Suppressor macrophage treated with lipopolysaccharide for 1 hour (primary cell): ENCODE measurements around the gene TTC28.
A peak's percentile ranks its signal among the peaks of the same experiment; 100 is the strongest.

Experiments used
- DNase-seq, 3 donors: peaks; one replicate each; pipeline ENCODE4 v3.0.0-alpha.2; 2020 to 2022

The TTC28 gene

DNA sequence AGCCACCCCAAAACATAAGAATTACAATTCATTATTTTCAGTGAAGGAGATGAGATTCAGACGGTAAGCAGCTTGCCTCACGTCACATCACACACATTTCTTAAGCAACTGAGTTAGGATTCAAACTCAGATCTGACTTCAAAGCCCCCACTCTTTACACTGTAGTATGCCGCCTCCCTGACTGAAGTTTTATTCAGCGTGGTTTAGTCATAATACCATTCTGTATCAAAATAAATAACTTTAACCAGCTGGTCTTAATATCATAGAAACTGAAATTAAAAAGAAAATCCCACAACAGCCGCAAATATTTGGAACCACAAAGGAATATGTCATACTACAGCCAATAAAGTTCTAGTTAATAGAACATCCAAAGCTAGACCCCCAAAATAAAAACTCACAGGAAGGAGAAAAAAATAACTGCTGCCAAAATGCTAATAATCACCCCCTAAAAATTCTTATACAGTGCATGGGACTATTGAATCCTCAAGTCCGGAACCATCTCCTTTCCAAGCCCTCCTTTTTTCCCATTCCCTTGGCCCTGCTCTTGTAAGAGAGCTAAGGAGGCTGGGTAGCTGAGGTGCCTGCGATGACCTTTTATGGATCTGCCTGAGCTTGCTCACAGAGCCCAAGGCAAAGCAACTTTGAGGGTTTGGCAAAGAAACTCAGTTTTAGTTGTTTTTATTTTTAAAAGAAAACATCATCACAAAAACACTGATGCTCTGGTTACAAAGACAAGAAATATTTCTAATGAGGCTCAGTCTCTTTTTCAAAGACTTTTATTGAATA, 334.5 kb downstream of the TTC28 start:
- no peak for DNase-seq

DNA sequence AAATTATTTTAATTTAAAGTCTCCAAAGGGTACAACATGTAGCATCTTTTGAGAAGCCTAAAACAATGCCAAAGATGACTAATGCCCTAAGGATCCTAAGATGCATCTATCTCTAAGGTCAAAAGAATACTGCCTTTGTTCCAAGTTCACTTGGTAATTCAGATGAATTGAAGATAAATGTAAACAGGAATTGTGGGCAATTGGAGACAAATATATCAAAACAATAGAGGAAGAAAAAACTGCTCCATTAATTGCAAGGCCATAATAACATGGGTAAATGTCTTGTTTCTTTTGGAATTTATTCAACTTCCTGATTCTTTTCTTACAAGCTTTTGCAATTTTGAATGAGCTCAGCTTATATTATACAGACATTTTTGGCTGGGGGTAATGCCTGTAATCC, 338.6 kb downstream of the TTC28 start:
- DNase-seq = no peak

DNA sequence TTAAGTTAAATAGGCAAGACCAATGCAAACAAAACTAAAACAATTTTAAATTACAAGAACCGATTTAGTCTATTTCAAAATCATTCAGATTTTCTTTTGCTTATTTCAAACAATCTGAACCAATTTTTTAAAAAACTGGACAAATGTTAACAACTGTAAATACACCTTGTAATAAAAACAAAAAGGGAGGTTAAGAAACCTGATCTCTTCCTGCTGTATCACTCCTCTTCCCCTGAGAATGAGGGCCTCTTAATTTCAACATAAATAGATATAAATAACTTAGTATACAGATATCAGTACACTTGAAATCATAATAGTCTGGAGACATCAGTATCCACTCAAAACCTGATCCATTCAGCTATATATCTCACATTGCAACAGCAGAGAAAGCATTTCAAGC, 346.6 kb downstream of the TTC28 start:
- DNase-seq = no peak

DNA sequence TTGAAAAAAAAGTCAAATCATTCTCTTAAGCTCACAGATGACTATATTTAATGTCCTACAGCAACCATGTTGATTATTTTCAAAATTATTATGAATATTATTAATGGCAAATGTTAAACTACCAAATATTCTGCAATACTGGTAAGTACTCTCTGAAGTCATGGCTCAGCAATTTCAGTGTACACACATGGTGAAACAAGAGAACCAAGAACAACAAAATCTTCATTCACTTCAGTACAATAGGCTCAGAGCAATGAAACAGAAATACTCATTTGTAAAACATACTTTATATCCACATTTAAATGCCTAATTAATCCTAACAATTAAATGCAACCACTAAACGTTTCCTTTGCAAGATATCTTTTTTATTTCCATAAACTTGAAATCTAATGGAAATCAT, 347.2 kb downstream of the TTC28 start:
- no peak for DNase-seq

DNA sequence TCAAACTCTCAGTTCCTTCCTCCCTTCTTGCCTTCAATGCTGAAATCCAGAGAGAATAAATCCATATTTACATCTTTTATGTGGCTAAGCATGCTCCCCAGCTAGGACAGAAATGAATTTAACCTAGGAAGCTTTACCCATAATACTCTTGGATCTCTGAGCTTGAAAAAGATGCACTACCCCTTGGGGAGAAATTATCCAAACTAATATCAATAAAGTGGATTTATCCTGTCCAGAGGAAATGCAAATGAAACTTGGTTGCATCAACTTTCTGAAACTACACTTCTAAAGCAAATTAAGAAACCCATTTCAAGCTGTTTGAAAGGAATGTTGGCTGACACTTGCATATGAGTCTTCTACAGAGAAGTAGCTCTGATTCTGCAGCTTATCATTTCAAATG, 347.9 kb downstream of the TTC28 start:
- DNase-seq = no peak

DNA sequence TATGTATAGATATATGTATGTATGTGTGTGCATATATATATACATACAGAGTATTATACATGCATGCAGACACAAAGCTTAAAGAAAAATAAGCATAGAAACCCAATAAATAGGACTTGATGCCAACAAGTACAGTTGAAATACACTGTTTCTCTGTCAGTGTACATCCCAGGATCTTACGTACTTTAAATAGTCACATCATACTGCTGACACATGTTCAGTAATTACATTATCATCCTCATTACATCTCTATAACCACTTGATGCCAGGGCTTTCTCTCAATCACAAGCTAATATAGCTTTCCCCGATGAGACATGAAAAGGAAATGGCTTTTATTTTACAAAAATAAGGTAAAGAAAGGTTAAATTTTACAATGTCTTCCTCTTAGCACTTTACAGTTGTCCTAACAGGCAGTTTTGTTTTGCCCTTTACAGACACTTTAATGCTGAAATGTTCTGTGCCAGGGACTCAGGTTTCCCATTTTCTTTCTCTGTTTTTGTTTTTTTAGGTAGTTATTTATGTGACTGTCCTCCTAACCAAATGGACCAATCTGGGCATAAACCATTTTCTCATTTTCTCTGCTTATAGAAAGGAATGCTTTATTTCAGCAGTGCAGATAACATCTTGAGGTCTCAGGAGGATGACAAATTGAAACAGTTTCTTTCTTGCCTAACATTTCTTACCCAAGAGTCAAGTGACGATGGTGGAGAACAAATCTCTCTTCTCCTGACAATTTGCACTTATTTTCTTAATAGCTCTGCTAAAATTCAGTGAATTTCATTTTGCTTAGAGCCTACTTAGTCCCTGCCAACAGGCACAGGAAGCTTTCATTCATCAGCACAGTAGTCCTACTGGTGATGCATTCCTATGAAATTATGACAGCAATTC, 350.2 kb downstream of the TTC28 start:
- DNase-seq = no peak

DNA sequence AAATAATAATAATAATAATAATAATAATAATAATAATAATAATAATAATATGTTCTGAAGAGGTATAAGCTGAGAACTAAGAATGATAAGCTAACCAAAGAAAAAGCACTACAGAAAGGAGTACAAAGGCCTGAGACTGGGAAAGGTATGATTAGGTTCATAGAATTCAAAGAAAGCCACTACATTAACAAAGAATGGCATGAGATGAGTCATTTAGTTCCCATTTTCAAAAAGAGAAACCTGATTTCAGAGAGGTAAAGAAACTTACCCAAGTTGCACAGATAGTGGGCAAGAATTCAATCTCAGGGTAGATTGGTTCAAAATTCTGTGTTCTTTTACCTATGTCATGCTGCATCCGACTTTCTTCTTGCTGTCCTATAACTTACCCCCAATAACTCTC, 350.9 kb downstream of the TTC28 start:
- DNase-seq = no peak

DNA sequence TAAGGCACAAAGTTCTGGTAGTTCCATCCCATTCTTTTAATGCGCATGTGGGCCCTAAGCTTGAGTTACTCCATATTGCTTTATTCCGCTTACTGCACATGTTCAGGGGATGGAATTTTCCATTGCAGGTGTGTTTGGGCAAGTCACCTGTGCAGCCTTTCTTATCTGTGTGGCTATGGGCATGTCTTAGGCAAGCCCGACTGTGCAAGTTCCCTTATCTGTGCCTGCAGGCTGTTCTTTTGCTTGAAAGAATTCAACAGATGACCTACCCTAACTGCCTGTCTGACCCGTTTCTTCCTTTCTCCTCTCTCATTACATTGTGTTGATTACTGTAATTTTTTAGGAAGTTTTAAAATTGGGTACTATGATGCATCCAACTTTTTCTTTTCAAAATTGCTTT, 363.6 kb downstream of the TTC28 start:
- no peak for DNase-seq

DNA sequence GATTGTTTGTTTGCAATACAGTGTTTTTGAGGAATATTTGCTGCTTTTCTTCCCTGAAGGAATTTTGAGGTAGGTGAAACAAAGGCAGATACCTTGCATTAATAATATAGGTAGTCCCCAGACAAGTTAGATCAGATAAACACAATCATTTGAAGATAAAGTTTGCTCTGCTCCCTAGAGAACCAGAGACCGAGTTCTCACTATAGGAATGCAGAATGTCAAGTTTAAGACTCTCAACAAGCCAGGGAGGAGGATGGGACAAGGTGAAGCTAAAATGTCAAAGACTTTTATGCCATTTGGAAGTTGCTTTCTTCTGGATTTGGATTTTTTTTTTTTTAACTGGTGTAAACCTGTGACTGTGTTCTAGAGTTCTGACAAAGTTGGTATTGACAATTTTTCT, 364.7 kb downstream of the TTC28 start:
- DNase-seq = no peak

DNA sequence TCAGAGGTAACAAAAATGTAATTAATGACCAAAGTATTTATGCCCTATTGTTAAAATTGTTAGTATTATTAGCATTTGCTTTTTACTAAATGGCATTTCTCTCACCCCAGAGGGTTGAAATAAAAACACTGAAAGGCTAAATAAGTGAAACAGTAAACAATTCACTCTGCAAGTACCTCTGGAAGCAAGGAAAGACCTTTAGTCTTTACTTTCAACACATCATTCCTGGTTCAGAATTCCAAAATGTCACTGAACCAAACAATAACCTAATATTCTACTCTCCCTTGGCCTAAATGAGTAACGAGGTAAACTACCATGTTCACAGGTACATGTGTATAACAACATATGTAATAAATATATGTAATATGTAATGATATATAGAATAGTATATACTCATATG, 369.3 kb downstream of the TTC28 start:
- no peak for DNase-seq

DNA sequence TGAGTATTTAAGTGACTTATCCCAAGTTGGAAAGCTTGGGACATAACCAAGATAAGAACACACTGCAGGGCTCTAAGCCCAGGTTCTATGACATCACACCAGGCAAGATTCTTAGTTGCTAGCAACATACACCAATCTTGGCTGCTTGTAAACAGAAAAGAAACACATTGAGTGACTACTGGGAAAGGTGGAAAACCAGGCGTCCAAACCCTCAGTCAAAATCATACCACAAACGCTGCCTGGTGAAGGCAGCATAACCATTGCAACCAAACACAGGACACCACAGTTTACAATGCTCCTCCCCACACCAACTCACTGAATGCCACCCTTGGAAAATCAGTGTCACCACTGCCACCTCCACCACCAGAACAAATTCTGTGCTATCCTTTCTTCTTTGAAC, 379.9 kb downstream of the TTC28 start:
- DNase-seq = no peak

DNA sequence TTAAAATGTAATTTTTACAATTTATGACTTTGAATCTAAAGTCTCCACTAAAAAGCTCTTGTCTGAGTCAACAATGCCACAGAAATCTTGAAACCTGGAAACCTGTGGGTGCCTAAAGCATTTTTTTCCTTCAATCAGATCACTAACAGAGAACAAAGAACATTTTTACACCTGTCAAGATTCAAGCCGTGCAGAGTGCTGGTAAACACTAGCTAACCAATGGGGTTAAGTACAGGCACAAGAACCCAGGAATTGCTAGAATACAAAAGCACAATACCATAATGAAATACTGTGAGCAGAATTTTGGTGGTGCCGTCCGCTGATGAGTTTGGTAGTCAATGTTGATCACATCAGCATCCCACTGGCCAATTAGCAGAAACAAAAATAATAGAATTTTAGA, 380.3 kb downstream of the TTC28 start:
- DNase-seq = no peak

DNA sequence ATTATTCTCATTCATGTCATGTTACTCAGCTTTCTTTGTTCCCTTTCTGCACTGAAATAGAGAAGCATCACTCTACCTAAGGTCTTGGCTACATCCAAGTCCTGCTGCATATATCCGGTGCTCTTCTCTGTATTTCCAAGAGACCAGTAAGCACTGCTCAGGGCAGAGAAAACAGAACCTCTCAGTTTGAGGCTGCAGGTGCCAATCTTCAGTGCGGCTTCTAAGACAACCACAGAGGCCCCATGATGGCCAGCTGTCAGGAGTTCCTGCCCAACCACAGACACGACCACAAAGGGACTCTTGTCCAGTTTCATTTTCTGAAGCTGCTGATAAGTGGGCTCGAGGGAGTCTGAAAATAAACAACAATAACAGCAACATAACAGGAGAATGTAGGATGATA, 382.1 kb downstream of the TTC28 start:
- DNase-seq = peak in 1 of 3 donors; percentile 6

DNA sequence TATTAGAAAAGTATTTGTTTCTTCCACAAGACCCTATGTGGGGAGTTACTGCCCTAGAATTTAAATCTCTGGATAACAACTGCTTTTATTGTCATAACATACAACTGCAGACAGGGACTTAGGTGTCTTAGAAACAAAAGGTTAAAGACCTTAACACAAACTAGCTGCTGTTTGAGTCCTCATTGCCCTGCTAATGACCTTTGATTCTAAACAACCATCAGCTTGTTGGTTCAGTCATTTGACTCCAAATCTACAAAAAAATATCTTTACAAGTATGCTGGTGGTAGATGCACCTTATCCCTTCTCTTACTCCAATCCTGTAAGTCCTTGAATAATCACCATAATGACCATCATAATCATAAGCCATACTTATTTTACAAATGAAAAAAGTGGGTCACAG, 383.2 kb downstream of the TTC28 start:
- no peak for DNase-seq

DNA sequence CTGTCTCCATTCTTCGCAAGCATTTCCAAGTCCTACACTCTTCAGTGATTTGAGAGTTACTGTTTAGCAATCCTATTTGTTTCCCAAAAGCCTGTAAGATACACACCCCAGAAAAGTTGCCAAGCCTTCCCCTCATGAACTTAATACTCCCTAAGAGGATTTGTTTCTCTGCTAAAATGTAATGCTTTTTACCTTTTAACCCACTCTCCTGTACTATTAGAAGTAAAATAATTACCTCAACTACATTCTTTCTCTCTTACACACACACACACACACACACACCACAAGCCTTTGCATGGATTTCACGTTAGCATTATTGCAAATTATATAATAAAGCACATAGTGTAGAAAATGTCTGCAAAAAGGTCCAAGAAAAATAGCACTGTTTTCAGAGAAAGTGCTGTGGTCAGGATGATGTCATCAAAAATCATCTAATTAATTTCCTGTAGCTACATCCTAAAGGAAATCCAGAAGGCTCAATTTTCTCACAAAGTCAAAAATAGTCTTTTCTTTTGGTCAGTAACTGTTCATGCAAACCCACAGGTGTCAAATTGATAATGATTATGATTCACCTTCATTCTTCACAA, 396.5 kb downstream of the TTC28 start:
- DNase-seq = no peak

DNA sequence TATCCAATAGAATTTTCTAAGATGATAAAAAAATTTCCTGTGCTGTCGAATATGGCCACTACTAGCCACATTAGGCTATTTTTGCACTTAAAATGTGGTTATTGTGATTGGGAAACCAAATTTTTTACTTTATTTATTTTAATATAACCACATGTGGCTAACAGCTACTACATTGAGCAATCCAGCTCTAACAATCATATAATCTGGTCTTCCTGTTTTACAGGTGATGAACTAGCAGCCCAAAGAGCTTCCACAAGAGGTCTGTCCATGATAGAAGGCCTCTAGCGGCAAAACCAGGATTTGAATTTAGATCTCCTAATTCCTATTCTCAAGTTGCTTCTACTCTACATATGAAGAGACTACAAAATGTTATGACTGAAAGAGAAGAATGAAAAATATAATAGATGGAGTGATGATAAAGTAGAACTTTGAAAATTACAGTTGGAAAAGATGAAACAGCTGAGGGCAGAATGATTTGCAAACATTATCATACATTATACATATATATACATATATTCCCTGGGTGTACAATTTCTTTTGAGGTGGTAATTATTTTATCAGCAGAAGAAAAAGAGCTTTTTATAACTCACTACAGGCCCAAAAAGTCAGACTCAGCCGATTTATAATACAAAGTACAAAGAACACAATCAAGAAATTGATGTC, 397.1 kb downstream of the TTC28 start:
- no peak for DNase-seq

DNA sequence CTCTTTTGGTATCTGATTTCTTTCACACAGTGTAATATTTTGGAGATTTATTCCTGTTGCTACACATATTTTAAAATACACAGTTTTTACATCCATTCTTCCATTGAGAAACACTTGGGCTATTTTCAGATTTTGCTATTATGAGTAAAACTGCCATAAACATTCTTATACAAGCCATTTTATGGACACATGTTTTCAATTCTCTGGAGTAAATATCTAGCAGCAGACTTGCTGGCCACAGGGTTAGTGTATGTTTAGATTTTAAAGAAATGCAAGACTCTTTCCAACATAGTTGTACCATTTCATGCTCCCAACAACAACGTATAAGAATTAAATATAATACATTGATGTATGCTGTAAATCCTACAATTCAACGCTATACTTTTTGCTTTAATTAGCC, 399.8 kb downstream of the TTC28 start:
- DNase-seq = no peak

DNA sequence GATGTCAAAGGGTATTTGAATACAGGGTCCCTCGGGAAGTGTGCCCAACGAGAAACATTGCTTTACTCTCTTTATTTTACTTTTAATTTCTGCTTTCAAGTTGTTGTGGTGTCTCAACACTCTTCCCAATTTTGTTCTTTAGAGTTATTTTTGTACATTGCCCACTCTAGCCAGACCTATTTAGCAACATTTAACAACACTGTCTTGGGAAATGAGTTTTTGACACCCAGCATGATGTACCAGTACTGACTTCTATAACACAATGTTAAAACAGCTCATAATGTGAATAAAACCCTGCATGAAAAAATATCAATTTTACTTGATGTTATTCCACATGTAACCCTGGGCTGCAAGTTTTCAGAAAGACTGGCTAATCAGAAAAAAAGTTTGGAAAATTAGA, 410.4 kb downstream of the TTC28 start:
- DNase-seq = peak in 1 of 3 donors; percentile 1

DNA sequence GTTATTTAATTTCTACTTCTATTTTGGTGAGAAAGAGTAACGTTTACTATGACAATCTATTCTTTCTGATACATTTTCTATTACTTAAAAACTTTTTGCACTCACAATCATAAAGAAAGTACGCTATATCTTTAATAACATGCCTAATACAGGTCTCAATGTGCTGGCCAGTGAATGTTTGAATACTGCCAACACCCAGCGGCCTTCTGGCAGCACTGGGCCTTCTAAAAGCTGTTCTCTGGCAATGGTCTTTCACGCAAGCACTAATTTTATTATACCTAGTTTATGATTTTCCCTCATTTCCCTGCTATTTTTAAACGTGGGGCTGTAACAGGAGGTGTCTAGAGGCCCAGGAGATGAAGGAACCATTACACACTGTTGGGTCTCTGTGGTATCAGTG, 410.8 kb downstream of the TTC28 start:
- DNase-seq = no peak

DNA sequence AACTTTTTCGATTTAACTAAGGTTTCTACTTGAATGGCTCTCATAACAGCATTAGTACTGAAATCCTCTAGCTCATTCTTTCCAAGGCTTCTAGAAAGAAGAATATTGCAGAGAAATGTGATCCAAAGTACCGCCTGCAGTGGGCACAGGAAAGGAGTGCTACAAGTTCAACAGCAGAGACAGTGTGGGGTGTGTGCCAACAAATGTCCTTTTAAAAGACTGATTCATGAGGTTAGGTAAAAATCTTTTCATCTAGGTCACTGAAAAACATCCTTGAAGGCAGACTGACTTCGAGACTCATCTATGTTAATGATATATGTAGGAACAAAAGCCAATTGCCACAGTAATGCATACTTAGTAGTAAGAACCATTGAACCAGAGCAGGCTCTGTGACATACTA, 411.5 kb downstream of the TTC28 start:
- no peak for DNase-seq

DNA sequence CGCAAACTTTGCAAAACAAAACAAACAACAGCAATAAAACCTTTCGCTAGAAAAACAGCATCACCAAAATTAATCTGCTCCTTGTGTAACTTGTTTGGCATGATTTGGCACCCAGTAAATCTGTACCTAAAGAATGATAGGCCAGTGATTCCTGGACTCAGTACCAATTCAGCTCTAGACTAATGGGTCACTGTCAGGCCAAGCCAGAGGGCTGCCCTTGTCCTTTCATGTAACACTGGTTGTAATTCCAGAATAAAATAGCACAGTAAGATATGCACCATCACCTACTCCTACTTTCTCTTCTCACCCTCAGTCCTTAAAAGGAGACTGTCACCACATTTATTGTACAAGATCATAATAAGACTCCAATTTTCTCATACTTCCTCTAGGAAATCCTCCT, 419.0 kb downstream of the TTC28 start:
- DNase-seq = no peak

DNA sequence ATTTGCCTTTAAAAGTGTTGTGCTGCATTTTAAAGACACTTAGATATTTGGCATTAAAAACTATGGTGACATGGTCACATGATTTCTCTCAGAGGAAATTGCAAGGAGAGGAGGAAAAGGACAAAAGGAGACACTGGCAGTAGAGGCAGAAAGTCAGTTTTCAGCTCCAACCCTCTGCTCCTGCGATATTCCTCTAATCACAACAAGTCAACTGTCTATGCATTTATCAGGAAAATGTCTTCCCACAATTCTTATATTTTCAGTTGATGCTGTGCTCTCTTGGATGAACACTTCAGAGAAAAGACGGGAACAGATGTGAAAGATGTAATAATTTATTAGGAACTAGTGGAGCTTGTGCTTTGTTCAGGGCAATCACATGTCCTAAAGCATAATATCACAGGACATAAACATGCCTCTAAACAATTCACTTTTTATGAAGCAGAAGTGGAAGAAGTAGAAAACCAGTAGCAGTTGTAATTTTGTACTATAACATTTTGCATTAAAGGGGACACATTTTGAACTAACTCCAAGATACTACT, 419.8 kb downstream of the TTC28 start:
- no peak for DNase-seq

DNA sequence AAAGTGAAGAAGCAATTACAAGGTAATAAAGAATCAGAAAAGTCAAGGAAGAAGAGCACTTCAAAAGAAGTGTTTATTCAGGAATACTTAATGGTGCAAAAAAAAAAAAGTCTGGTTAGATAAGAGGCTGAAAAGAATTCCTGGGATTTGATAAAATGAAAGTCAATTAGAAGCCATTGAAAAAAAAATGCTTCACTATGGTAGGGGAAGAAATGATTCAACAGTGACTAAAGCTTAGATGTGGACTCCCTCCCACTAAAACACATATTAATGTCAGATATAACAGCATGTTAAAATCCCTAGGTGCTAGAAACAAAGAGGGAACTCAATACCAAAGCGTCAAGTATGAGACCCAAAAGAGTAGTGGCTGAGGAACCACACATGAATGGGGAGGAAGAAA, 425.2 kb downstream of the TTC28 start:
- DNase-seq = no peak
